CD4-positive, alpha-beta T cell treated with Interleukin-6 at 100 ng/mL for 8 hours (primary cell): ENCODE data around the gene DNAI2.

Experiments used
- DNase-seq: peaks from one replicate; pipeline ENCODE4 v3.0.0-alpha.2; 2020; ENCODE audit warnings: mixed read lengths, low spot score

Gene DNAI2

DNA sequence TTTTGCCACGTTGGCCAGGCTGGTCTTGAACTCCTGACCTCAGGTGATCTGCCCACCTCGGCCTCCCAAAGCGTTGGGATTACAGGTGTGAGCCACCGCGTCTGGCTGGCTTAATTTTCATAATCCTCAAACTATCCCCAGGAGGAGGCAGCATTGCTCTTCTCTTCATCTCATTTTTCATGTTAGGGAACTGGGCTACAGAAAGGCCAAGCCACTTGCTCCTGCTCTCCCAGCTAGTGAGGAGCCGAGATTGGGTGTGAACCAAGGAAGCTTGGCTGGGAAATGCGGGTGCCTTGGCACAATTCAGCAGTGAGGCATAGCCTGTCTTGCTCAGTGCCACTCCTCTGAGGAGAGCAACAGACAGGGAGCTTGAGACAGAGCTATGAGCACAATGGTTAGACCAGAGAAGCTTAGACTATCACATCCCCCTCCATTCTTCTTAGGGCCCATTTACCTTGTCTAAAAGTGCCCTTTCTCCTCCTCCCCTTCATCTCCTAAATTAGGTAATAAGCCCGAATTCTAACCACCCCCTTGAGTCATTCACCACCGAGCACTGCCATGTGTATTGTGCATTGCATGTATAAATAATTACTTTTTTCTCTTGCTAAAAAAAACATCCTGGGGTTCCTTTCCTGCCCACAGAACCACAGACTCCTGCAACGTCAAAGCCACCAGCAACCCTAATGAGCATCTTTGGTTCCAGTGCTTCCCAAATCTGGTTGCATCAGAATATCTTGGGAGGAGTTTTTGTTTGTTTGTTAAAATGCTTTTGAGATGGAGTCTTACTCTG is 32.0 kb downstream of the DNAI2 start:
- DNase-seq, result no peak

DNA sequence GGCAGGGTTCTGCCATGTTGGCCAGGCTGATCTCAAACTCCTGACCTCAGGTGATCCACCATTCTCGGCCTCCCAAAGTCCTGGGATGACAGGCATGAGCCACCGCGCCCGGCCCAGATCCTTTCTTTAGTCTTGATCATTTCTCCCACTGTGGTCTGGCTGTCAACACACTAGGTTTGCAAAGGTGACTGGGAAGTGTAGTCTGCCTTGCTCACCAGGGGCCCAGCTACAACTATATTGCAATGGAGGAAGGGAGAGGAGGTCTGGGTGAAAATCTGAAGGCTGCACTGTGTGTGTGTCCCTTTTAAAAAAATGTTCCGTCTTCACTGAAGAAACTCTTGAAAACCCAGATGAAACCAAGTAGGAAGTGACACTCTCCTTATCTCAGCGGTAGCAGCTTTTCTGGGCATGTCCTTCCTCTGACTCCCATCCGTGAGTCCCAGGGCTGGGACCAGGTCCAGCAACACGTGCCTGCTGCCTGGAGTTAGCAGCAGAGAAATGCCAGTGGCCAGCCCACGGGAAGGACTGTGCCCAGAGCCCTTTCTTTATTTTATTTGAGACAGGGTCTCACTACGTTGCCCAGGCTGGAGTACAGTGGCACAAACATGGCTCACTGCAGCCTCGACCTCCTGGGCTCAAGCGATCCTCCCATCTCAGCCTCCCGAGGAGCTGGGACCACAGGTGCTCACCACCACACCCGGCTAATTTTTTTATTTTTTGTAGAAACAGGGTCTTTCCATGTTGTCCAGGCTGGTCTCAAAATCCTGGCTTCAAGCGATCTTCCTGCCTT is 34.1 kb downstream of the DNAI2 start:
- no peak for DNase-seq

DNA sequence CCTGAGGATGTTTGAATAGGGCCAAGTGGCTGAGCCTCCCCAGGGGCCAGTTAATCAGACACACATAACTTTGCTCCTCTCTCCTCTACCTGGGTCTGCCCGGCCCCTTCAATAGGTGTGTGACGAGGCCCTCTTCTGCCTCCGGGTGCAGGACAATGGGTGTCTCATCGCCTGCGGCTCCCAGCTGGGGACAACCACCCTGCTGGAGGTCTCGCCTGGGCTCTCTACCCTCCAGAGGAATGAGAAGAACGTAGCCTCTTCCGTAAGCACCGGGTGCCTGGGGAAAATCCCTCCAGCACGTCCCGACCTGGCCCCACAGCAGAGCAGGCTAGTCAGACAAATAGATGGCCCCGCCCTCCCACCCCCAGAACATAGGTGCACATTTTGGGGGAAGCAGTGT is 35.9 kb downstream of the DNAI2 start:
- DNase-seq, result no peak

DNA sequence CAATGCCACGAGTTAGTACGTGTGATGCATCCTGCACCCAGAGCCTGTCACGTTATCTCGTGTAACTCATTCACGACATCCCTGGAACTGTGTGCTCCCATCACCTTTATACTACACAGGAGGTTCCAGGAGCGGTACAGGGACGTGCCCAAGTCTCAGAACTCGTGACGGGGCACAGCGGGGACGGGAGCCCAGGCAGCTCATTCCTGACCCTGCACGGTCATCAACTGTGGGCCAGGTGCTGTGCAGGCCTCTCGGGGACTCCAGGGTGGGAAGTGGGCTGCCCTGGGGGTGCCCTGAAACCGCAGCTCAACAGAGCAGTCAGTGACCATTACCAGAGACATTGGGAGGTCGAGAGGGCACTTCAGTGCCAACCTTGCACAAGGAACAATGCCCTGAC is 40.8 kb downstream of the DNAI2 start:
- DNase-seq, result no peak

DNA sequence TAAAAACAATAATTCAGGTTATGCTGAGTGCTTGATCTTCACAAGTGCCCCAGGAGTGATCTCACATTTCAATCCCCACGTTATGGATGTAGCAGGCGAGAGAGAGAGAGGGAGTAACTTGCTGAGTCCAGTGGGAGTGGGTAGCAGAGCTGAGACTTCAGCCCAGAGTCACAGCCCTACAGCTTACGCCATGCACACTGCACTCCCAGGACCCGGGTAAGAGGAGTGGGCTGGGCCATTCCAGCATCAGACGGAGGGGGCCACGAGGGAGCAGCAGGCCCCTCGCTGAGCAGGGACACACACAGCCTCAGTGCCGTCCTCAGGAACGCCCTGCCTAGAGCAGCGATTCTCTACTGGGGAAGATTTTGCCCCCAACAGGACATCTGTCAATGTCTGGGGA is 42.2 kb downstream of the DNAI2 start:
- DNase-seq, result no peak

DNA sequence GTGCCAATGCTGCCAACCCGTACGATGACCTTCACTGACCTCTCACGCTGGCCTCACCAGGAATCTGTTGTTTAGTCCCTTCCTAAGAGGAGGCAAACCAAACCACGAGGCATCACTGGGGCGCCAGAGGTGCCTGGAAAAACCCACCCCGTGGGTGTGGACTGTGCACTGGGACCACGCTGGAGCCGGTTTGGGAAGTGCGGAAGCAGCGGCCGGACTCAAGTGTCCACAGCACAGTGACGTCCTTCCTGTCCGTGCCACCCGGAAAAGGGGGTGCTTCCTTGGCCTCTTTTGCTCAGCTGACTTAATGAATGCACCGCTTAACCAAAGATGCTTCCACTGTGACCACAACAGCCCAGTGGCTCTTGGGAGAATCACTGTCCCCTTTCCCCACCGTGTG is 43.0 kb downstream of the DNAI2 start:
- DNase-seq, result no peak

DNA sequence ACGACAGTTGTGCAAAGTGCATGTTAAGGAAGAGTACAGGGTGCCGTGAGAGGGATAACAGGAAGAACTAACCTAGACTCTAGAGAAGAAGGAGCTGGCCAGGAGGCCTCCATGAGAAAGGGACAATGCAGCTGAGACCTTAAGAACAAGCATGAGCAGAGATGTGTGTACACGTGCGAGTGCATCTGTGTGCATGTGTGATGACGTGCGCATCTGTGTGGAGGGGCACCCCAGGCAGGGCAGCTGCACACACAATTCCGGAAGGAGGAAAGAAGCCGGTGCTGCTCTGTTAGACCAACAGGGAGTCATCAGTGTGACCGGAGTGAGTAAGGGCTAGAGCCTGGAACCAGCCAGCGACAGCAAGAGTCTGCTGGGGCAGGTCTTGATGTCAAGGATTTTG is 44.4 kb downstream of the DNAI2 start:
- DNase-seq, result no peak

DNA sequence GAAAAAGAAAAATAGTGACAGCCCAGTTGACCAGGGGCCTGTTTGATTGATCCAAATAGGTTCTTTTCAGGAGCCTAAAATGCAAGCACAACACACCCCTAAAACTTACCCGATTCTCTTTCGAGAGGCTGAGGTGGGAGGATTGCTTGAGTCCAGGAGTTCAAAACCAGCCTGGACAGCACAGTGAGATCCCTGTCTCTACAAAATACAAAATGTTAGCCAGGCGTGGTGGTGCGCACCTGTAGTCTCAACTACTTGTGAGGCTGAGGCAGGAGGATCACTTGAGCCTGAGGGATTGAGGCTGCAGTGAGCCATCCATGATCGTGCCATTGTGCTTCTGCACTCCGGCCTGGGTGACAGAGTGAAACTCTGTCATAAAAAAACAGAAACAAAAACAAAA is 50.5 kb downstream of the DNAI2 start:
- DNase-seq, result no peak

DNA sequence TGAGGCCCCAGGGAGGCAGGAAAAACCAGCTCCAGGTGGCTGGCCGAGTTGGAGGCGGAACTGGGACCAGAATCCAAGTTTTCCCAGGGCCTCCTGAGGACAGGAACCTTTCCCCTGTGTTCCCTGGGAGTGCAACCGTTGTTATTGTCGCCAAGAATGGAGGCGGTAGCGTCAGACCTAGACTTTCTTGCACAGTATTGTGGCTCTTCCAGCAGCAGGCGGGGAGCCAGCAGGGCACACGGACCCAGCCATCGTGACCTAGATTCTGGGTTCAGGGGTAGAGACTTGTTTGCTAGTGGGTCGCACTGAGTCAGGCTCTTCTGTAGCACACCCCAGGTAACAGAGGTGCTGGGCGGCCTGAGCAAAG is 51.3 kb downstream of the DNAI2 start:
- DNase-seq, result no peak

DNA sequence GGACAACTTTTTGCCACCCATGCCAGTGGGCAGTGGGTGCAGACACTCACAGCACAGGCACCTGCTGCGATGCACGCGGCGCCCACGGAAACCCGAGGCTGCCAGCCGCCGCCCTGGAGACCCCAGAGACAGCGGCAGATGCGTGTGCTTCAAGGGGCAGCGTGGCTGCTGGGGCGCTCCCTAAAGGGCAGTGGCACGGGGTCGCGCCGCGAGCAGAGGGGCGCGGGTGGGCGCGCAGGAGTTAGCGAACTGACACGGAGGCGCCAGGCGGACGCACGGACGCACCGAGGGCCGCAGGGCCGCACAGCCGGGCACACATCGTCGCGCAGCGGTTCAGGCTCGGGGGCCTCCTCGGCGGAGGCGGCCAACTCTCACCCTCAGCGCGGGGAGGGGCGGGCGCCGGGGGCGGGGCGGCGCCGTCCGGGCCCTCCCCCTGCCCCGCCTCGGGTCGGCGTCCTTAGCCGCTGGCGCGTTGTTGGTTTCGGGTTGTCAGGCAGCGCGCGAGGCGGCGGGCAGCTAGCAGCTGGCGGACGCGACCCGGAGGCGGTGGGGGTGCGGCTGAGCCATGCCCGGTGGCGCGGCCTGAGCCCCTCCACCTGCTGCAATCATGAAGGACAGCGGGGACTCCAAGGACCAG is 51.8 kb downstream of the DNAI2 start, which contains the start of gene KIF19:
Gene KIF19, plus strand, starts transcription at position 484 of the 637 bp plus-strand sequence. Its CDS starts 124 bp downstream, at position 608.
- peak; percentile 49 for DNase-seq

DNA sequence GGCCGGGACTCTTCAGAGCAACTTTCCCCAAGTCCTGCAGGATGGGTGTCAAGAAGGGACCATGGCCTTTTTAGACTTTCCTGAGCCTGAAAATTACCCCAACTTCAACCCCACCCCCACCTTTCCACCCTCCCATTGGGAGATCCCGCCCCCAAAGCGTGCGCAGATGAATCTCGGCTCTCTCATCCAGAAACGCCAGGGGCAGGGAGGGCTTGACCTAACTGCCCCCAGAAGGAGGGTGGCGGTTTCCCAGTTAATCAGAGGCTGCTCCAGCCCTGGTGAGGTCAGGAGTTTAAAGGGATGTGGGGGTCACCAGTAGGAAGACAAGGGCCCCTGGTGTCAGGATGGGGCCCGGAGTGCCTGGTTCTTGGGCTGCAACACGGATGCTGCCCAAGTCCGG is 52.5 kb downstream of the DNAI2 start:
- no peak for DNase-seq

DNA sequence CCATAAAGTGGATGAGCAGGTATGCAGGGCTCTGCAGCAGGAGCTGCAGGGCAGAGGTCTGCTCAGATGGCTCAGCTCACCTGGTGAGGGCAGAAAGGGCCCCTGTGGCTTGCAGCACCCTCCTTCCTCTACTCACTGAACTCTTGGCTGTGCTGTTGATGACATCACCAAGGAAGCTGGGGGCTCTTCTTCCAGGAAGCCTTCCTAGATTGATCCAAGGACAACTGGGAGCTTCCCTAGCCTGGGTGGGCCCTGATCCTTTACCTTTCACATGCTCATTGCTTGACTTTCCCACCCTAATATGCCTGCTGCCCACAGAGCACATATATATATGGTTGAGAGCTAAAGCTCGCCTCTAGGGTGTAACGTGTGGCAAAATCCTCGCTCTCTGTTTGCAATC is 54.5 kb downstream of the DNAI2 start:
- DNase-seq, result no peak

DNA sequence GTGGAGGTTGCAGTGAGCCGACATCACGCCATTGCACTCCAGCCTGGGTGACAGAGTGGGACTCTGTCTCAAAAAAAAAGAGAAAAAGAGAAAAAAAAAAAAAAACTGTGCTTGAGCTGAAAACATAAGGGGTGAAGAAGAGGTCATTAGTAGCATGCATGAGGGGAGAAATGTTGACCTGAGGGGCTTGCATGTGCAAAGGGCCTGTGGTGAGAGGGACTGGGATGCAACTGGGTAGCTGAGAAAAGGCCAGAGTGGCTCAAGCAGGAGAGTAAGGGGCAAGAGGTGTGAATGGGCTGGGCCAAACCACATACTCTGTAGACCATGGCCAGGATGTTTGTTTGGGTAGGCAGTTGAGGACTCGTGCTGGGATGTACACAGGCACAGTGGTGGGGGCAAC is 55.3 kb downstream of the DNAI2 start:
- DNase-seq, result no peak

DNA sequence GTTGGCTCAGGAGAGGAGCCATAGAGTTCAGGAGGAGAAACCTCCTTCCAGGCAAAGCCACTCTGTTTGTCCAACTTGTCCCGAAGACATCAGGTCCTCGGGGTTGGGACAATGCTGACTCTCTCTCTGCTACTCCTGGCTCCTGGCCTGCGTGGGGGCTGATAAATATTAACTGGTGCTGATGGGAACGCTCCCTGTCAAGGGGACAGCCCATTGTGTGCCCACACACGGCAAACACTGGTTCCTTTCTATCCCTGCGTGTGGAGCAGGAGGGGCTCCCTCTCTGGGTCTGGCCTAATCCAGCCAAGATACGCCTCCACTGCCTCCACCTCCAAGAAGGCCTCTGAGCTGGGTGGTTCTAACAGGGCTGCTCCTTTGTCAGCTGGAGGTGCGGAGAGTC is 56.4 kb downstream of the DNAI2 start:
- no peak for DNase-seq

DNA sequence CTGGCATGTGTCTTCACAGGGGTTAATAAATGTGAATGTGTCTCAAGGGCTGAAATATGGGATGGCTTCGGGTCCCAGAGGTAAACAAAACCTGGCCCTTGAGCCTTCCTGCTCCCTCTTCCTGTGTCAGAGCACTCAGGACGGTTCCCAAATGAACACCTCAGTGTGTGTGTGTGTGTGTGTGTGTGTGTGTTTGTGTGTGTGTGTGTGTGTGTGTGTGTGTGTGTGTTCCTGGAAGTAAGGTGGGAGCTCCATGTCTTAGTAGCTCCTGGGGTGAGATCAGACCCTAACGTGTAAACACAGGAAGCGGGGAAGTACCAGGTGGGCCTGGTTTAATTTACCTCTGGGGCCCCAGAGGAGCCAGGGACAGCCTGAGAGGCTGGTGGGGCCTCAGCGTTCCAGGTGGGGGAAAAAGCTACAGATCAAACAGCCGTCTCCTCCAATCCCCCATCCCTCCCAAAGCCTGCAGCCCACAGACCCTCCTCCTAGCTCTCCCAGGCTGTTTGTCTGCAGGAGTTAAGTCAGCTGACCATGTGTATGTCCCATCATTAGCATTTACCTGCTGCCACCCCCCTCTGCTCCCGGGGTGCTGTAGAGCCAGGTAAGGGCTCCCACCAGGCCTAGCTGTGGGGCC is 58.1 kb downstream of the DNAI2 start:
- DNase-seq, result no peak

DNA sequence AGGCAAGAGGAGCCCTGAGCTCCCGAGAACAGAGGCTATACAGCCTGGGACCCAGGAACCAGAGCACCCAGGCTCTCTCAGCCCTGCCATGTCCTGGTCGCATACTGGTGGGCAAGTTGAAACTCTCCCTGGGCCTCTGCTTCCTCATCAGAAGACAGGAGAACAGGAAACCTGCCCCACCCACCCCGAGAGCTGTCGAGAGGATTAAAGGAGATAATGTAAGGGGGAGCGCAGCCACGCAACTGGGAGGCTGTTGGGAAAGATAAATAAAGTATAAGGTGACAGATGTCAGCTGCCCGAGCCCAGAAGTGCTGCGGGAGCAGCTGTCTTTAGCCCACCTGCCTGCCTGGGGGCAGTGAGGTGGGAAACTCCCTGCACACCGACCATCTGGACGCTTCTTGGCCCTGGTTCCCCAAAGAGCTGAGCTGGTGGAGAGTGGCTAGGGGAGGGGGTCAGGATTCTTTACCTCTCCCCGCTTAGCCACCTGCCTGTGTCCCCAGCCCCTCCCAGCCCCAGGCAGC is 58.8 kb downstream of the DNAI2 start:
- no peak for DNase-seq

DNA sequence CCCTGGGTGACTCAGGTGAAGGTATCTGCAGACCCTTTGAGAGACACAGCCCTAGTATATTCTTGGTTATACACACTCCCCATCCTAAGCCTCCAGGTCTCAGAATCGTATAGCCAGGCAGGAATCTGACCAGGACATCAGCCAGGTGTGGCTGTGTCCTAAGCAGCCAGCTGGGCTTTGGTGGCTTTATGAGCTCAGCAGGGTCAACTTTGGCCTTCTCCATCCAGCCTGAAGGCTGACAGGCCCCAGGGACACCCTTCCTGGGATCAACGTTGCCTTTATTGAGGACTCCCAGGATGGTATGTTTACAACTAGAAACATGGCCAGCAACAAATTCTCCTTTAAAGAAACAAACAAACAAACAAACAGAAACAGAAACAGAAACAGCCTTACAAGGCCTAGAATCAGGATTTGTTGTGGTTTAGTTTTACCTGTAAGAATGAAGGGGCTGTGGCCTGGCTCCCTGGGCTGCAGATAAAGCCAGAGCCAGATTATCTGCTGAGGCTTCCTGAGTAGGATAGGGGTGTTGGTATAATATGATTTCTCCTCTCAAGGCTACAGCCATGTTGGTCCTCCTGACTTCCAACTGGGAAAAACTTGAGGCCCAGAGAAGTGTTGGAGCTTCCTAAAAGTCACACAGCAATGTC is 60.5 kb downstream of the DNAI2 start:
- DNase-seq, result no peak

DNA sequence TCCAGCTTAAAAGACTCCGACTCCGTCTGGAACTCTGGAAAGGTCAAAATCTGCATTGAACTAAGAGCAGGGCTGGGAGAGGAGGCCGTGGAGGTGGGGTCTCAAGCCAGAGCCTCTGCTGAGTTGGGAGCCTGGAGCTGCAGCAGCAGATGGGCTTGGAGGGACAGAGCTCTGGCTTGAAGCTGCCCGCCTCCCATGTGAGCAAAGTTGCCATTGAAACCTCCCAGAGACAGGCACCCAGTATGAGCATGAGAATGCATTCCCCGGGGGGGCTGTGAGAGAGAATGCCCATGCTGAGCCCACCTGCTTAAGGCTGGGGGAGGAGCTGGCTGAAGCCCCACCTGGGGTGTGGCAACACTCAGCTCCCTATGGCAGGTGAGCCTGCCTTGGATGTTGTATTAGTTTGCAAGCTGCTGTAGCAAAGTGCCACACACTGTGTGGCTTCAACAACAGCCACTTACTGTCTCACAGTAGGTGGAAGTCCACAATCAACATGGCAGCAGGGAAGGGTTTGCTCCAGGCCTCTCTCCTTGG is 61.6 kb downstream of the DNAI2 start:
- DNase-seq, result no peak

DNA sequence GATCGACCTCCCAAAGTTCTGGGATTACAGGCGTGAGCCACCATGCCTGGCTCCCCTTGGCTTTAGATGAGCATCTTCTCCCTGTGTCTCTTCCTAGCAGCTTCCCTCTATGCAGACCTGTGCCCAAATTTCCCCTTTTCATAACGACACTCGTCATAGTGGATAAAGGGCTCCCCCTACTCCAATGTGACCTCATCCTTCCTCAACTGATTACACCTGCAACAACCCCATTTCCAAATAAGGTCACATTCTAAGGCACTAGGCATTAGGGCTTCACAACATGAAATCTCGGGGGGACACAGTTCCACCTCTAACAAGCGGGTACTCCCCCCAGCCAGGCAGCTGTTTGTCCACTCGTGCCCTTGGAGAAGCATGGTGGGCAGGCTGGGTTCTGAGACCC is 62.3 kb downstream of the DNAI2 start:
- DNase-seq, result no peak

DNA sequence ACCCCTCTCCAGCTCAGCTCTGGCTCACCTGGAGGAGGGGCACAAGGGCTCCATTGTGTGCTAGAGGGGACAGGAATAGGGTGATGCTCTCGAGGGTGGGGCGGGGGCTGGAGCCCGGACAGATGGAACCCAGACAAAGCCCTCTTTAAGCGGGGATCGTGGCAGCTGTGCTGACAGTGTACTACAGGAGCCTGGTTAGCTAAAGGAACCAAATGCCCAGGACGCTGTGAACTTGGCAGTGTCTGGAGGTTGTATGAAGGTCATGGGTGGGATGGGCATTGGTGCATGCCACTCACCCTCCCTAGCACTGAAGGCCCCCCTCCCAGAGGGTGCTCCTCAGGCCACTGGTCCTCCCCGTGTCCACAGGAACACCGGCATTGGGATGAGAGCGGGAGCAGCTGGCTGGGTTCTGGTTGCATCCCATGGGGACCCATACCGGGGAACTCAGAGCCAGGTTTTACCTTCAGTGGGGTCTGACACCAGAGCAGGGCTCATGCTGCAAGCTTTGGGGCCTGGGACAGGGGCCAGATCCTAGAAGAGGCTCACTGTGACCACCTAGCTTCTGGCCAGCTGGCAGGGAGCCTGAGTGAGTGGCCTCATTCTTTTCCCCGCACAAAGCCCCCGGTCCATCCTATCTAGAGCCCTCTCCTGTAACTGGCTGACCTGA is 63.9 kb downstream of the DNAI2 start:
- DNase-seq, result no peak
